NCI-H774 (cell line): ENCODE measurements around the gene STUM.
A peak's percentile ranks its signal among the peaks of the same experiment; 100 is the strongest.
"Not testable (repeated sequence)": the region's sequence is repeated elsewhere in the genome, so short reads cannot be mapped to it uniquely, and the experiment has no call there.

Experiments used
- DNase-seq: peaks from one replicate; lab custom pipeline; 2025; lab: John Stamatoyannopoulos, UW

STUM gene

GRCh38 chr1:226581650-226582330 lies 33.2 kb downstream of the STUM start:
- DNase-seq: no peak

GRCh38 chr1:226582966-226583365 lies 34.4 kb downstream of the STUM start:
- no peak for DNase-seq

GRCh38 chr1:226584164-226584563 lies 35.6 kb downstream of the STUM start:
- no peak for DNase-seq

GRCh38 chr1:226586116-226586515 lies 37.6 kb downstream of the STUM start:
- DNase-seq: no peak

- no peak for DNase-seq
These were observed 38.3 kb downstream of the STUM start for GRCh38 chr1:226586650-226587422.

GRCh38 chr1:226588484-226588883 lies 39.9 kb downstream of the STUM start:
- DNase-seq: no peak

GRCh38 chr1:226589008-226589733 lies 40.6 kb downstream of the STUM start:
- DNase-seq: no peak

- no peak for DNase-seq
These were observed 42.0 kb downstream of the STUM start for GRCh38 chr1:226590614-226591013.

GRCh38 chr1:226593541-226593940 lies 45.0 kb downstream of the STUM start:
- no peak for DNase-seq

- DNase-seq: no peak
These were observed 48.1 kb downstream of the STUM start for GRCh38 chr1:226596531-226597165.

- no peak for DNase-seq
These were observed 49.3 kb downstream of the STUM start for GRCh38 chr1:226597616-226598454.

- no peak for DNase-seq
These were observed 49.9 kb downstream of the STUM start for GRCh38 chr1:226598455-226598849.

- not testable (repeated sequence) for DNase-seq
These were observed 50.4 kb downstream of the STUM start for GRCh38 chr1:226598955-226599354.

- no peak for DNase-seq
These were observed 51.2 kb downstream of the STUM start for GRCh38 chr1:226599636-226600238.

GRCh38 chr1:226600254-226600653 lies 51.7 kb downstream of the STUM start:
- DNase-seq: no peak

- DNase-seq: no peak
These were observed 52.9 kb downstream of the STUM start for GRCh38 chr1:226601456-226601855.

- DNase-seq: no peak
These were observed 53.8 kb downstream of the STUM start for GRCh38 chr1:226602186-226603021.

- DNase-seq: peak; percentile 2
These were observed 54.7 kb downstream of the STUM start for GRCh38 chr1:226603022-226603857.

GRCh38 chr1:226603858-226604559 lies 55.4 kb downstream of the STUM start:
- DNase-seq: no peak
